HG02623 (cell line): Measurements from ENCODE around the gene PAK1.
"Not testable (repeated sequence)": the region's sequence is repeated elsewhere in the genome, so short reads cannot be mapped to it uniquely, and the experiment has no call there.

Source experiments
- ATAC-seq: cut with Tn5 transposase; IDR thresholded peaks from one replicate; pipeline ENCODE4 v1.9.1; 2021; ENCODE audit warnings: moderate library complexity; ENCODE audit not compliant: unreplicated experiment

The PAK1 gene

GRCh38 chr11:77409046-77409445 is 64.8 kb downstream of the PAK1 start:
- no peak for ATAC-seq

- no peak for ATAC-seq
Measured at GRCh38 chr11:77407613-77408012, 66.3 kb downstream of the PAK1 start.

GRCh38 chr11:77406396-77406795 is 67.5 kb downstream of the PAK1 start:
- ATAC-seq: no peak

GRCh38 chr11:77403211-77403610 is 70.7 kb downstream of the PAK1 start:
- ATAC-seq: no peak

- ATAC-seq: no peak
Measured at GRCh38 chr11:77402218-77402556, 71.7 kb downstream of the PAK1 start.

- no peak for ATAC-seq
Measured at GRCh38 chr11:77401486-77402217, 72.2 kb downstream of the PAK1 start.

- no peak for ATAC-seq
Measured at GRCh38 chr11:77400775-77401449, 73.0 kb downstream of the PAK1 start.

GRCh38 chr11:77400271-77400670 is 73.6 kb downstream of the PAK1 start:
- no peak for ATAC-seq

GRCh38 chr11:77397631-77398030 is 76.3 kb downstream of the PAK1 start:
- ATAC-seq: no peak

- no peak for ATAC-seq
Measured at GRCh38 chr11:77396911-77397310, 77.0 kb downstream of the PAK1 start.

- ATAC-seq: no peak
Measured at GRCh38 chr11:77396305-77396704, 77.6 kb downstream of the PAK1 start.

GRCh38 chr11:77395460-77396173 is 78.3 kb downstream of the PAK1 start:
- ATAC-seq: no peak

- ATAC-seq: no peak
Measured at GRCh38 chr11:77392842-77393241, 81.1 kb downstream of the PAK1 start.

- ATAC-seq: no peak
Measured at GRCh38 chr11:77387701-77388100, 86.2 kb downstream of the PAK1 start.

GRCh38 chr11:77386178-77386577 is 87.7 kb downstream of the PAK1 start:
- no peak for ATAC-seq

GRCh38 chr11:77385255-77385771 is 88.6 kb downstream of the PAK1 start:
- not testable (repeated sequence) for ATAC-seq

- ATAC-seq: no peak
Measured at GRCh38 chr11:77384571-77384970, 89.3 kb downstream of the PAK1 start.

- ATAC-seq: not testable (repeated sequence)
Measured at GRCh38 chr11:77383349-77383748, 90.5 kb downstream of the PAK1 start.

GRCh38 chr11:77381729-77382665 is 91.9 kb downstream of the PAK1 start:
- no peak for ATAC-seq

GRCh38 chr11:77379934-77380333 is 94.0 kb downstream of the PAK1 start:
- ATAC-seq: no peak

GRCh38 chr11:77379253-77379652 is 94.6 kb downstream of the PAK1 start:
- ATAC-seq: no peak
